Activated gamma-delta T cell treated with Interleukin-2 at 50 U/mL for 16 hours (primary cell): Measurements from ENCODE around the gene PCDHGB4.
"Not testable (repeated sequence)": the region's sequence is repeated elsewhere in the genome, so short reads cannot be mapped to it uniquely, and the experiment has no call there.

Experiments
- DNase-seq: peaks from one replicate; pipeline ENCODE4 v3.0.0-alpha.2; 2020

Gene PCDHGB4

GRCh38 chr5:141387557-141388311 is at the start of gene PCDHGB4:
Gene PCDHGB4 (plus strand): TSS chr5:141387698. CDS start chr5:141387885, 187 bp downstream.
- not testable (repeated sequence) for DNase-seq

- DNase-seq = no peak
Observed at GRCh38 chr5:141338538-141339306, 48.8 kb upstream of the PCDHGB4 start, which contains the start of gene PCDHGA2. Gene PCDHGA2 (plus strand): TSS chr5:141338760.

- not testable (repeated sequence) for DNase-seq
Observed at GRCh38 chr5:141340781-141341354, 46.6 kb upstream of the PCDHGB4 start.

GRCh38 chr5:141342773-141343172 is 44.7 kb upstream of the PCDHGB4 start:
- DNase-seq = no peak

- DNase-seq = no peak
Observed at GRCh38 chr5:141343242-141343952, 44.1 kb upstream of the PCDHGB4 start, which contains the start of gene PCDHGA3. Gene PCDHGA3 (plus strand): TSS chr5:141343829. CDS start chr5:141344034, 205 bp downstream.

- no peak for DNase-seq
Observed at GRCh38 chr5:141343953-141344463, 43.5 kb upstream of the PCDHGB4 start.

GRCh38 chr5:141345327-141345726 is 42.2 kb upstream of the PCDHGB4 start:
- no peak for DNase-seq

GRCh38 chr5:141346017-141346416 is 41.5 kb upstream of the PCDHGB4 start:
- DNase-seq = not testable (repeated sequence)

- no peak for DNase-seq
Observed at GRCh38 chr5:141349917-141350619, 37.4 kb upstream of the PCDHGB4 start, which contains the start of gene PCDHGB1. Gene PCDHGB1 (plus strand): TSS chr5:141350099. CDS start chr5:141350261, 162 bp downstream.

GRCh38 chr5:141351591-141351990 is 35.9 kb upstream of the PCDHGB4 start:
- DNase-seq = no peak

- no peak for DNase-seq
Observed at GRCh38 chr5:141354900-141355469, 32.5 kb upstream of the PCDHGB4 start, which contains the start of gene PCDHGA4. Gene PCDHGA4 (plus strand): TSS chr5:141355021. CDS start chr5:141355108, 87 bp downstream.

GRCh38 chr5:141355641-141356040 is 31.9 kb upstream of the PCDHGB4 start:
- no peak for DNase-seq

GRCh38 chr5:141356133-141356532 is 31.4 kb upstream of the PCDHGB4 start:
- no peak for DNase-seq

- no peak for DNase-seq
Observed at GRCh38 chr5:141356950-141357349, 30.5 kb upstream of the PCDHGB4 start.

- DNase-seq = no peak
Observed at GRCh38 chr5:141359790-141360426, 27.6 kb upstream of the PCDHGB4 start, which contains the start of gene PCDHGB2. Gene PCDHGB2 (plus strand): TSS chr5:141359994. CDS start chr5:141360136, 142 bp downstream.

- no peak for DNase-seq
Observed at GRCh38 chr5:141360685-141361084, 26.8 kb upstream of the PCDHGB4 start.

- no peak for DNase-seq
Observed at GRCh38 chr5:141362719-141363118, 24.8 kb upstream of the PCDHGB4 start.

GRCh38 chr5:141363952-141364660 is 23.4 kb upstream of the PCDHGB4 start, which contains the start of gene PCDHGA5:
Gene PCDHGA5 (plus strand): TSS chr5:141364162. CDS start chr5:141364331, 169 bp downstream.
- DNase-seq = no peak

GRCh38 chr5:141366016-141366896 is 21.2 kb upstream of the PCDHGB4 start:
- DNase-seq = no peak
